Mesothelial cell of epicardium (in vitro differentiated cells): Measurements from ENCODE around the gene TSPOAP1. TPM values are rescaled to one million over a fixed set of nuclear protein-coding genes. Genes with fewer than 3 reads are reported as not detected.

Experiments used
- DNase-seq, 2 experiments: peaks; one replicate each; pipeline ENCODE4 v3.0.0; 2021; ENCODE audit warnings: low spot score in 2 of 2; ENCODE audit not compliant: unreplicated experiment in 2 of 2
- H3K27ac Mint-ChIP-seq: 2 replicates; pipeline ENCODE4 v1.8.0; 2021; ENCODE audit warnings: mixed read lengths
- H3K27me3 Mint-ChIP-seq: 2 replicates; pipeline ENCODE4 v1.8.0; 2021; ENCODE audit warnings: low read depth, mixed read lengths
- H3K36me3 Mint-ChIP-seq: 2 replicates; pipeline ENCODE4 v1.8.0; 2021; ENCODE audit warnings: mixed read lengths
- H3K4me1 Mint-ChIP-seq: 2 replicates; pipeline ENCODE4 v1.8.0; 2021; ENCODE audit warnings: mixed read lengths
- H3K4me3 Mint-ChIP-seq: 2 replicates; pipeline ENCODE4 v1.8.0; 2021; ENCODE audit warnings: mild to moderate bottlenecking, moderate library complexity, mixed read lengths
- H3K9me3 Mint-ChIP-seq: 2 replicates; pipeline ENCODE4 v1.8.0; 2021; ENCODE audit warnings: mixed read lengths
- total RNA-seq: library from RNA; stranded (reverse); gene quantifications from 3 replicates; pipeline ENCODE4 v1.2.1, GENCODE V29; 2021
- TF ChIP-seq, protein P1 (sequence below): fragments of 200-600 bp; sonication (generic); IDR thresholded peaks from one replicate; pipeline ENCODE4 v1.5.0; 2021; ENCODE audit warnings: antibody characterized with exemption; ENCODE audit not compliant: unreplicated experiment

The TSPOAP1 gene
- total RNA-seq, 1 donor from 2014 or later, result 87.2 TPM

DNA sequence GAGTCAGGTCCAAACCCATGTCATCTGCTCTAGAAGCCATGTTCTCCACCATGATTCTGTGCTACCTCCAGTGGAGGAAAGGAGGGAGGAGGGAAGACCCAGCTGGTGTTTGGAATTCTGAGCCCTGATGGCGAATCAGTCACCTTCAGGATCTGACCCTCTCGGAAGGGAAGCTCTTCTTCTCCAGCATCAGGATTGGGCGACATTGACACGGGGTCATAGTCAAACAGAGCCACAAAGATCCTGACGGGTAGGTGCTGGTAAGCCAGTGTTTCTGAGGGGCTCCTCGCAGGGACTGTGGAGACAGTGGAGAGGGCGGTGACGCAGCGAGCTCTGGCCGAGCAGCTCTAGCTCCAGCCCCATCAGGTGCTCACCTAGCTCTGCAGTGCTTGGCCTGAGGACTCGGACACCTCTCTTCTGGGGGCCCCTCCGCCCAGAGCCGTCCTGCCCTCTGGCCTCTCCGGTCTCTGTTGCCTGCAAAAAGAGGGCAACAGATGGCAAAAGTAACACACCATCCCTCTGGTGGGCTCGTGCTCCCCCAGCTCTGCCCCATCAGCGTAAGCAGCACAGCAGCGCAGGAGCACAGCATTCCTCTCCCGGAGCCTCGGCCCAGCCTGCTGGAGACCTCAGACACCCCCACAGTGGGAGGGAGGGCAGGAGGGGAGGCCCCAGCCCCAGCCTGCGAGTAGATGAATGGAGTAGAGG is 21.0 kb downstream of the TSPOAP1 start:
- Mint-ChIP-seq H3K9me3 (no peaks in the 10 kb centered on the region), H3K27ac (no peak overlapping the region), H3K4me1 (no peaks in the 10 kb centered on the region), H3K27me3 (no peaks in the 10 kb centered on the region), H3K4me3 (no peak overlapping the region), H3K36me3 (peaks cover 2% of the 10 kb centered on the region)
- DNase-seq, result peak in 1 of 2 experiments; percentile 28
- TF ChIP-seq, protein P1, sequence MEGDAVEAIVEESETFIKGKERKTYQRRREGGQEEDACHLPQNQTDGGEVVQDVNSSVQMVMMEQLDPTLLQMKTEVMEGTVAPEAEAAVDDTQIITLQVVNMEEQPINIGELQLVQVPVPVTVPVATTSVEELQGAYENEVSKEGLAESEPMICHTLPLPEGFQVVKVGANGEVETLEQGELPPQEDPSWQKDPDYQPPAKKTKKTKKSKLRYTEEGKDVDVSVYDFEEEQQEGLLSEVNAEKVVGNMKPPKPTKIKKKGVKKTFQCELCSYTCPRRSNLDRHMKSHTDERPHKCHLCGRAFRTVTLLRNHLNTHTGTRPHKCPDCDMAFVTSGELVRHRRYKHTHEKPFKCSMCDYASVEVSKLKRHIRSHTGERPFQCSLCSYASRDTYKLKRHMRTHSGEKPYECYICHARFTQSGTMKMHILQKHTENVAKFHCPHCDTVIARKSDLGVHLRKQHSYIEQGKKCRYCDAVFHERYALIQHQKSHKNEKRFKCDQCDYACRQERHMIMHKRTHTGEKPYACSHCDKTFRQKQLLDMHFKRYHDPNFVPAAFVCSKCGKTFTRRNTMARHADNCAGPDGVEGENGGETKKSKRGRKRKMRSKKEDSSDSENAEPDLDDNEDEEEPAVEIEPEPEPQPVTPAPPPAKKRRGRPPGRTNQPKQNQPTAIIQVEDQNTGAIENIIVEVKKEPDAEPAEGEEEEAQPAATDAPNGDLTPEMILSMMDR, result no peak

DNA sequence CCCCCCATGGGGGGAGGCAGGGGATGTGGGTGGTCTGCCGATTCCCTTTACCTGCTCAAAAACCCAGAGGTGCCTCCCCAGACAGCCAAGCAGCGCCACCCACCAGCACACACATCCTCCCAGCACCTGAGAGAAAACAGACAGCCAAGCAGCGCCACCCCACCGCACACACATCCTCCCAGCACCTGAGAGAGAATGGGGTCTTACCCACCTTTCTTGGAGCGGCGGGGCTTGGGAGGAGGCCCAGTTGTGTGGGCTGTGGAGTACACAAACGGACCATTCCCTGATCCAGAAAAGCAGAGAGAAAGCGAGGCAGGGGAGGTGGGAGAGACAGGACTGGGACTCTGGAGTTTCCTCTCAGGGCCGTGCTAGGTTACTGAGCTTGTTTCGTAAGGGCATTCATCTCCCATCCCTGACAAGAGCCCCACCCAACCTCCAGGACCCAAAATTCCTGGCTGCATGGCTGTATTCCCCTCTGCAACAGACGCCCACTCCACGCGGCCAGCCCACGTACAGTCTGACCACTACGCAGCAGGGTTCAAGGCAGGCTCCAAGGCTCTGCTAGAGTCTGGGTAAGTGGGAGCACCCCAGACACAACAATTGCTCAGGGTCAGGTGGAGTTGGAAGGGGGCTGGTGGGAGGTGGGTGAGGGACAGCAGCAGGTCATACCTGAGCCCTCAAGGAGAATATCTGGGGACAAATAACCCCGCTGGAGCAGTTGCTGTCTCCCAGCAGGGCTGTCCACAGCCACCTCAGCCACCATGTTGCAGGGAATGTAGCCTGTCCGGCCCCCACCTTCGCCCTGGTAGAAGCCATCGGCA is 22.3 kb downstream of the TSPOAP1 start:
- H3K9me3 Mint-ChIP-seq, result no peaks in the 10 kb centered on the region

GRCh38 chr17:58305626-58306025 is 23.0 kb downstream of the TSPOAP1 start:
- no peak overlapping the region for H3K27ac Mint-ChIP-seq
- no peak for DNase-seq
- no peaks in the 10 kb centered on the region for H3K9me3 Mint-ChIP-seq
- H3K4me1 Mint-ChIP-seq, result no peaks in the 10 kb centered on the region
- H3K36me3 Mint-ChIP-seq, result peaks cover 2% of the 10 kb centered on the region
- TF ChIP-seq, protein P1, result no peak
- no peak overlapping the region for H3K4me3 Mint-ChIP-seq
- no peaks in the 10 kb centered on the region for H3K27me3 Mint-ChIP-seq

More for the DNA sequence above, 22.3 kb downstream of the TSPOAP1 start:
- DNase-seq, result peak in 1 of 2 experiments; percentile 26
- Mint-ChIP-seq H3K4me3 (no peak overlapping the region), H3K4me1 (no peaks in the 10 kb centered on the region), H3K36me3 (peaks cover 2% of the 10 kb centered on the region), H3K27ac (no peak overlapping the region), H3K27me3 (no peaks in the 10 kb centered on the region)
- TF ChIP-seq, protein P1, result no peak

DNA sequence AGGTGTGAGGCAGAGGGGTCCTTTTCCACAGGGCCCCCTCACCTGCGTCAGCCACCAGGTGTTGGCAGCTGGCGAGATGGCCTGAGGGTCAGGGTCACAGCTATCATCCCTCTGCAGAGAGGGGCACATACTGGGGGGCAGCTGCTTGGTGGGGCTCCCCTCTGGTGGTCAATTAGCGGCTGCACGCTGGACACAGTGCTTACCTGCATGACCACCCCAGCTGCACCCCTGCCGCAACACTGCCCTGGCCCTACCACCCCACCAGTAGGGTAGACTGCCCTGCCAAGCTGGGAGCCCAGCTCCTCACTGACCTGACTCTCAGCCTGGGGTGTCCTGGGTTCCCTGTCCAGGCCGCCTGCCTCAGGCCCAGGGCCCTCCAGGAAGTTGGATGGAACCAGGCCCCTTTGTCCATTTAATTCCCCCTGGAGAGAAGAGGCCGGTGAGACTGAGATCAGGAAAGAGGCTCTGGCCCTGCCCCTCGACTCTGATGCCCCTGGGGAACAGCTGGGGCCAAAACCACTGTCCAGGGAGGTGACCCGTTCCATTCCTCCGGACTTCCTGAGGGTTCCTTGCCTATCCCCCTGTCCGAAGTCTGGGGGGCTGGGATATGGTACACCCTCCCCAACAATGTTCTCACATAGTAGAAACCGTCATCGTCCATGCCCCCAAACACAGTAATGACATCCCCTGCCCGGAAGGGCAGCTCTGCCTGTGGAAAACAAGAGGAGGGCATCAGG is 23.7 kb downstream of the TSPOAP1 start:
- peak in 1 of 2 experiments; percentile 33 for DNase-seq
- Mint-ChIP-seq H3K4me1 (no peaks in the 10 kb centered on the region), H3K36me3 (peaks cover 2% of the 10 kb centered on the region), H3K9me3 (peaks cover under 1% of the 10 kb centered on the region), H3K27me3 (peaks cover 4% of the 10 kb centered on the region), H3K4me3 (no peak overlapping the region), H3K27ac (no peak overlapping the region)
- TF ChIP-seq, protein P1, result no peak

- H3K36me3 Mint-ChIP-seq, result peaks cover under 1% of the 10 kb centered on the region
- DNase-seq, result peak in 1 of 2 experiments; percentile 48
- no peak overlapping the region for H3K27ac Mint-ChIP-seq
- H3K27me3 Mint-ChIP-seq, result peaks cover 8% of the 10 kb centered on the region
- TF ChIP-seq, protein P1, result peak; percentile 67
- peaks cover 4% of the 10 kb centered on the region for H3K9me3 Mint-ChIP-seq
- no peak overlapping the region for H3K4me3 Mint-ChIP-seq
- H3K4me1 Mint-ChIP-seq, result no peaks in the 10 kb centered on the region
Observed at GRCh38 chr17:58303971-58304749, 24.4 kb downstream of the TSPOAP1 start.
